ENCODE measurements around the gene C16orf87. TPM values are rescaled to one million over a fixed set of nuclear protein-coding genes. Genes with fewer than 3 reads are reported as not detected.

The C16orf87 gene
- total RNA-seq, 4 donors from 2014 or later, result 5.8 to 13.7 (median 9.4) TPM

- WGBS, 2 donors (ENCODE audit: low coverage in 1 of 2), result 12 to 18% methylated on average over 2 to 5 of the region's 6 CpGs
- H3K36me3 ChIP-seq, result no peaks in the 10 kb centered on the region
- H3K4me1 ChIP-seq, result peaks cover 0 to 20% (median 0%) of the 10 kb centered on the region in 3 donors
- peak overlapping the region; percentile 37 to 73 (median 63) for H3K27ac ChIP-seq
- no peaks in the 10 kb centered on the region for H3K9me3 ChIP-seq
- no peak overlapping the region for H3K4me3 ChIP-seq
- TF ChIP-seq CTCF (IDR thresholded peaks at IDR 0.05) (peak; percentile 35 to 61 (median 52)), POLR2AphosphoS5 (IDR thresholded peaks at IDR 0.05) (peak; percentile 32), EP300 (IDR thresholded peaks at IDR 0.05) (no peak), POLR2A (IDR thresholded peaks at IDR 0.05) (no peak)
- H3K27me3 ChIP-seq, result no peaks in the 10 kb centered on the region
- ATAC-seq, result peak; percentile 76
Observed at GRCh38 chr16:46857368-46857945, 26.5 kb upstream of the C16orf87 start.

- Histone ChIP-seq H3K36me3 (no peaks in the 10 kb centered on the region), H3K9me3 (no peaks in the 10 kb centered on the region), H3K27ac (no peak overlapping the region), H3K4me1 (peaks cover 0 to 20% (median 0%) of the 10 kb centered on the region in 3 donors), H3K4me3 (no peak overlapping the region), H3K27me3 (no peaks in the 10 kb centered on the region)
- TF ChIP-seq EP300 (IDR thresholded peaks at IDR 0.05), result no peak
- no peak for TF ChIP-seq CTCF (IDR thresholded peaks at IDR 0.05)
- no peak for TF ChIP-seq POLR2A (IDR thresholded peaks at IDR 0.05)
- no peak for TF ChIP-seq POLR2AphosphoS5 (IDR thresholded peaks at IDR 0.05)
- WGBS, 2 donors (ENCODE audit: low coverage in 1 of 2), result 67 to 82% methylated on average over 3 to 4 of the region's 4 CpGs
- ATAC-seq, result no peak
Observed at GRCh38 chr16:46855389-46855788, 24.4 kb upstream of the C16orf87 start.

- H3K27me3 ChIP-seq, result no peaks in the 10 kb centered on the region
- H3K4me1 ChIP-seq, result peaks cover 0 to 20% (median 0%) of the 10 kb centered on the region in 3 donors
- no peak overlapping the region for H3K27ac ChIP-seq
- ATAC-seq, result no peak
- TF ChIP-seq CTCF (IDR thresholded peaks at IDR 0.05) (no peak), POLR2AphosphoS5 (IDR thresholded peaks at IDR 0.05) (no peak)
- no peaks in the 10 kb centered on the region for H3K36me3 ChIP-seq
- H3K4me3 ChIP-seq, result no peak overlapping the region
- no peaks in the 10 kb centered on the region for H3K9me3 ChIP-seq
- 77 to 94% methylated on average over 2 of the region's 2 CpGs for WGBS, 2 donors (ENCODE audit: low coverage in 1 of 2)
Observed at GRCh38 chr16:46854846-46855245, 23.9 kb upstream of the C16orf87 start.

GRCh38 chr16:46853713-46854443 is 22.9 kb upstream of the C16orf87 start:
- peaks cover 0 to 20% (median 0%) of the 10 kb centered on the region in 3 donors for H3K4me1 ChIP-seq
- no peaks in the 10 kb centered on the region for H3K27me3 ChIP-seq
- ATAC-seq, result peak; percentile 67
- WGBS, 2 donors (ENCODE audit: low coverage in 1 of 2), result 20 to 71% methylated on average over 1 to 5 of the region's 5 CpGs
- TF ChIP-seq POLR2AphosphoS5 (IDR thresholded peaks at IDR 0.05) (no peak), CTCF (IDR thresholded peaks at IDR 0.05) (peak; percentile 72 to 91 (median 78)), EP300 (IDR thresholded peaks at IDR 0.05) (no peak), POLR2A (IDR thresholded peaks at IDR 0.05) (no peak)
- H3K9me3 ChIP-seq, result no peaks in the 10 kb centered on the region
- H3K4me3 ChIP-seq, result no peak overlapping the region
- H3K36me3 ChIP-seq, result no peaks in the 10 kb centered on the region
- H3K27ac ChIP-seq, result no peak overlapping the region

GRCh38 chr16:46852130-46852529 is 21.1 kb upstream of the C16orf87 start:
- no peak for TF ChIP-seq POLR2A (IDR thresholded peaks at IDR 0.05)
- no peak for TF ChIP-seq EP300 (IDR thresholded peaks at IDR 0.05)
- TF ChIP-seq POLR2AphosphoS5 (IDR thresholded peaks at IDR 0.05), result no peak
- TF ChIP-seq CTCF (IDR thresholded peaks at IDR 0.05), result no peak
- ATAC-seq, result no peak
- H3K4me1 ChIP-seq, result peaks cover 0 to 6% (median 0%) of the 10 kb centered on the region in 3 donors
- H3K36me3 ChIP-seq, result no peaks in the 10 kb centered on the region
- H3K4me3 ChIP-seq, result no peak overlapping the region
- H3K27me3 ChIP-seq, result no peaks in the 10 kb centered on the region
- H3K27ac ChIP-seq, result no peak overlapping the region
- WGBS, 2 donors (ENCODE audit: low coverage in 1 of 2), result 54 to 62% methylated on average over 2 to 3 of the region's 3 CpGs
- no peaks in the 10 kb centered on the region for H3K9me3 ChIP-seq
